GM21717 (cell line): ENCODE measurements around the gene INPP5J.
A peak's percentile ranks its signal among the peaks of the same experiment; 100 is the strongest.
"Not testable (repeated sequence)": the region's sequence is repeated elsewhere in the genome, so short reads cannot be mapped to it uniquely, and the experiment has no call there.

Source experiments
- ATAC-seq: cut with Tn5 transposase; IDR thresholded peaks from one replicate; pipeline ENCODE4 v1.9.1; 2021; ENCODE audit warnings: mild to moderate bottlenecking, moderate library complexity; ENCODE audit not compliant: unreplicated experiment

Gene INPP5J

GRCh38 chr22:31143038-31143437 is 20.3 kb downstream of the INPP5J start:
- no peak for ATAC-seq

- ATAC-seq = no peak
These were observed 20.8 kb downstream of the INPP5J start for GRCh38 chr22:31143537-31143936.

- no peak for ATAC-seq
These were observed 21.5 kb downstream of the INPP5J start for GRCh38 chr22:31144223-31144622.

GRCh38 chr22:31148488-31148887 is 25.7 kb downstream of the INPP5J start:
- ATAC-seq = no peak

GRCh38 chr22:31148953-31149627 is 26.3 kb downstream of the INPP5J start:
- no peak for ATAC-seq

- no peak for ATAC-seq
These were observed 27.8 kb downstream of the INPP5J start for GRCh38 chr22:31150615-31151014.

- no peak for ATAC-seq
These were observed 29.1 kb downstream of the INPP5J start for GRCh38 chr22:31151872-31152271.

- ATAC-seq = no peak
These were observed 30.6 kb downstream of the INPP5J start for GRCh38 chr22:31153357-31153756.

- ATAC-seq = no peak
These were observed 32.2 kb downstream of the INPP5J start for GRCh38 chr22:31154975-31155374.

- ATAC-seq = no peak
These were observed 32.7 kb downstream of the INPP5J start for GRCh38 chr22:31155422-31155821.

GRCh38 chr22:31160328-31160978 is 37.7 kb downstream of the INPP5J start:
- peak; percentile 19 for ATAC-seq

- ATAC-seq = no peak
These were observed 38.6 kb downstream of the INPP5J start for GRCh38 chr22:31161386-31161785.

GRCh38 chr22:31162015-31162765 is 39.4 kb downstream of the INPP5J start:
- ATAC-seq = no peak

GRCh38 chr22:31170971-31171370 is 48.2 kb downstream of the INPP5J start:
- no peak for ATAC-seq

- not testable (repeated sequence) for ATAC-seq
These were observed 49.0 kb downstream of the INPP5J start for GRCh38 chr22:31171734-31172133.

- ATAC-seq = no peak
These were observed 50.8 kb downstream of the INPP5J start for GRCh38 chr22:31173386-31174145.

GRCh38 chr22:31176923-31177322 is 54.2 kb downstream of the INPP5J start:
- no peak for ATAC-seq

- ATAC-seq = no peak
These were observed 54.8 kb downstream of the INPP5J start for GRCh38 chr22:31177420-31178162.

GRCh38 chr22:31178859-31179258 is 56.1 kb downstream of the INPP5J start:
- no peak for ATAC-seq

- ATAC-seq = no peak
These were observed 56.6 kb downstream of the INPP5J start for GRCh38 chr22:31179345-31179744.

- no peak for ATAC-seq
These were observed 61.2 kb downstream of the INPP5J start for GRCh38 chr22:31184015-31184414.
